Measurements from ENCODE around the gene NLK.

DNA sequence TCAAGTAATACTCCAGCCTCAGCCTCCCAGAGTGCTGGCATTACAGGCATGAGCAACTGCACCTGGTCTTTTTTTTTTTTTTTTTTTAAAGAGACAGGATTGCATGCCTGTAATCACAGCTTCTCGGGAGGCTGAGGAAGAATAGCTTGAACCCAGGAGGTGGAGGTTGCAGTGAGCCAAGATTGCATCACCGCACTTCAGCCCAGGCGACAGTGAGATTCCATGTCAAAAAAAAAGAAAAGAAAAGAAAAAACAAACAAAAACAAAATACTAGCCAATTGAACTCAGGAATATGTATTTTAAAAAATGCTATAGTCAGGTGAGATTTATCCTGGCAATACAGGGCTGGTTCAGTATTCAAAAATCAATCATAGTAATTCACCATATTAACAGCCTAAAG is 158.8 kb downstream of the NLK start:
- TF ChIP-seq, protein P1, sequence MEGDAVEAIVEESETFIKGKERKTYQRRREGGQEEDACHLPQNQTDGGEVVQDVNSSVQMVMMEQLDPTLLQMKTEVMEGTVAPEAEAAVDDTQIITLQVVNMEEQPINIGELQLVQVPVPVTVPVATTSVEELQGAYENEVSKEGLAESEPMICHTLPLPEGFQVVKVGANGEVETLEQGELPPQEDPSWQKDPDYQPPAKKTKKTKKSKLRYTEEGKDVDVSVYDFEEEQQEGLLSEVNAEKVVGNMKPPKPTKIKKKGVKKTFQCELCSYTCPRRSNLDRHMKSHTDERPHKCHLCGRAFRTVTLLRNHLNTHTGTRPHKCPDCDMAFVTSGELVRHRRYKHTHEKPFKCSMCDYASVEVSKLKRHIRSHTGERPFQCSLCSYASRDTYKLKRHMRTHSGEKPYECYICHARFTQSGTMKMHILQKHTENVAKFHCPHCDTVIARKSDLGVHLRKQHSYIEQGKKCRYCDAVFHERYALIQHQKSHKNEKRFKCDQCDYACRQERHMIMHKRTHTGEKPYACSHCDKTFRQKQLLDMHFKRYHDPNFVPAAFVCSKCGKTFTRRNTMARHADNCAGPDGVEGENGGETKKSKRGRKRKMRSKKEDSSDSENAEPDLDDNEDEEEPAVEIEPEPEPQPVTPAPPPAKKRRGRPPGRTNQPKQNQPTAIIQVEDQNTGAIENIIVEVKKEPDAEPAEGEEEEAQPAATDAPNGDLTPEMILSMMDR (conservative IDR thresholded peaks at IDR 0.05; ENCODE audit: low read depth, low read length) = no peak
- TF ChIP-seq RAD21 (IDR thresholded peaks at IDR 0.05; ENCODE audit: low read length) (no peak), RCOR1 (IDR thresholded peaks at IDR 0.05; ENCODE audit: insufficient replicate concordance, low read length) (no peak), USF2 (IDR thresholded peaks at IDR 0.05; ENCODE audit: low read depth, low read length) (no peak), POLR2A (IDR thresholded peaks at IDR 0.05; ENCODE audit: low read depth, low read length) (no peak), MXI1 (IDR thresholded peaks at IDR 0.05; ENCODE audit: borderline replicate concordance, low read depth, low read length) (no peak), BHLHE40 (IDR thresholded peaks at IDR 0.05; ENCODE audit: low read depth, low read length) (no peak), NFE2L2 (IDR thresholded peaks at IDR 0.05; ENCODE audit: low read depth, low read length) (no peak), RFX5 (IDR thresholded peaks at IDR 0.05; ENCODE audit: low read depth, low read length) (no peak), FOS (IDR thresholded peaks at IDR 0.05; ENCODE audit: low read depth, low read length) (no peak)

All from IMR-90 (cell line).